GM13977 (cell line): ENCODE data around the gene DLG2.
"Not testable (repeated sequence)": the region's sequence is repeated elsewhere in the genome, so short reads cannot be mapped to it uniquely, and the experiment has no call there.

Source experiments
- DNase-seq: peaks from one replicate; pipeline ENCODE4 v3.0.0; 2012; ENCODE audit warnings: low spot score
- in situ Hi-C: fragments of 300-500 bp; cut with MboI; formaldehyde crosslinking; loops from one replicate; pipeline ENCODE4 v1.12.0; 2022; ENCODE audit warnings: low sequenced_read_pairs, low pct_unique_long_range_greater_than_20kb, mixed read lengths, inconsistent platforms; ENCODE audit not compliant: unreplicated experiment
- TF ChIP-seq, protein P1 (sequence below): IDR thresholded peaks from 2 replicates; pipeline ENCODE4 v1.5.1; 2012; ENCODE audit warnings: mild to moderate bottlenecking, control low read depth; ENCODE audit not compliant: insufficient read depth; ENCODE audit errors: extremely low read depth, missing control alignments

Gene DLG2

GRCh38 chr11:84847842-84848241, 779.3 kb downstream of the DLG2 start:
- DNase-seq, result no peak
- in situ Hi-C loops, result no loop called here
- TF ChIP-seq, protein P1, sequence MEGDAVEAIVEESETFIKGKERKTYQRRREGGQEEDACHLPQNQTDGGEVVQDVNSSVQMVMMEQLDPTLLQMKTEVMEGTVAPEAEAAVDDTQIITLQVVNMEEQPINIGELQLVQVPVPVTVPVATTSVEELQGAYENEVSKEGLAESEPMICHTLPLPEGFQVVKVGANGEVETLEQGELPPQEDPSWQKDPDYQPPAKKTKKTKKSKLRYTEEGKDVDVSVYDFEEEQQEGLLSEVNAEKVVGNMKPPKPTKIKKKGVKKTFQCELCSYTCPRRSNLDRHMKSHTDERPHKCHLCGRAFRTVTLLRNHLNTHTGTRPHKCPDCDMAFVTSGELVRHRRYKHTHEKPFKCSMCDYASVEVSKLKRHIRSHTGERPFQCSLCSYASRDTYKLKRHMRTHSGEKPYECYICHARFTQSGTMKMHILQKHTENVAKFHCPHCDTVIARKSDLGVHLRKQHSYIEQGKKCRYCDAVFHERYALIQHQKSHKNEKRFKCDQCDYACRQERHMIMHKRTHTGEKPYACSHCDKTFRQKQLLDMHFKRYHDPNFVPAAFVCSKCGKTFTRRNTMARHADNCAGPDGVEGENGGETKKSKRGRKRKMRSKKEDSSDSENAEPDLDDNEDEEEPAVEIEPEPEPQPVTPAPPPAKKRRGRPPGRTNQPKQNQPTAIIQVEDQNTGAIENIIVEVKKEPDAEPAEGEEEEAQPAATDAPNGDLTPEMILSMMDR, result no peak

GRCh38 chr11:84840201-84840600, 786.9 kb downstream of the DLG2 start:
- DNase-seq, in situ Hi-C loops: not testable (repeated sequence)

- TF ChIP-seq, protein P1, result no peak
- in situ Hi-C loops, result no loop called here
- no peak for DNase-seq
Observed at GRCh38 chr11:84837402-84838069, 789.6 kb downstream of the DLG2 start.

DNA sequence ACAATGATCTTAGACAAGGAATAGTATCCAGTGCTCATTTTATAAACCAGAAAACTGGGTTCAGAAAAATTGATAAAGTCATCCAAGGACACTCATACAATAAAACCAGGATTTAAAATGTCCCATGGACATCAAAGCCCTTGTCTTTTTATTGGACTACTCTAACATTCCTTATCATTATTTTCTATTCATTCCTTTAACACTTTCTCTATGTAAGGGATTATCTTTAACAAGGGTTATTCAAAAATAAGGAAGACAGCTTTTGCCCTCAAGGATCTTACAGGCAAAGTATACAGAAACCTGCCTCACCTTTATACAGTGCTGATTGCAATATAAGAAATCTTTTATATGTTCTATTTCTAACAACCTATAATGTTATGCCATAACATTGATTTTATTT, 790.8 kb downstream of the DLG2 start:
- in situ Hi-C loops, result no loop called here
- TF ChIP-seq, protein P1, result no peak
- no peak for DNase-seq

DNA sequence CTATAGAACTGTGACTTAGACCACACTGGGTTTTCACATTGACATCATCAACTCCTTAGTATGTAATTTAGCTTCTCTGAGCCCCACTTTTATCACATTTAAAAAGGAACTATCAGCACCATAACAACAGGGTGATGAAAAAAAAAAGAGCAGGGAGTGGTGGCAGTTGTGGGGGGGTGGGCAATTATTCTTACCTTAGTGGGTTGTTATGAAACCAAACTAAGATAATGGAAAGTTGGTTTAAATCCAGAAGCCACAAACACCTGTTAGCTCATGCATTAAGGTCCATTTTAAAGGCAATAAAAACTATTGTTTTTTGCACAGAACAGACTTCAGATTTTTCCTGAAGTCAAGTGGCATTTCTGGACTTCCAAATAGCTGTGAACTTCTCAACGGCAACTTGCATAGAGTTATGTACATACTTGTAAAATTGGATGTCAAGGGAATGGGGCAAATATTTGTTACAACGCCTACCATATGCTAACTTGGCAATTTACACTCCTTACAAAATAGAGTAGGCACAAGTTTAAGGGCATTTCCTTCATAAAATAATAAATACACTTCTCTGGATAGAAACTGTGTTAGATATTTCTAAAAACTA, 793.6 kb downstream of the DLG2 start:
- DNase-seq, result no peak
- in situ Hi-C loops, result no loop called here
- TF ChIP-seq, protein P1, result no peak

DNA sequence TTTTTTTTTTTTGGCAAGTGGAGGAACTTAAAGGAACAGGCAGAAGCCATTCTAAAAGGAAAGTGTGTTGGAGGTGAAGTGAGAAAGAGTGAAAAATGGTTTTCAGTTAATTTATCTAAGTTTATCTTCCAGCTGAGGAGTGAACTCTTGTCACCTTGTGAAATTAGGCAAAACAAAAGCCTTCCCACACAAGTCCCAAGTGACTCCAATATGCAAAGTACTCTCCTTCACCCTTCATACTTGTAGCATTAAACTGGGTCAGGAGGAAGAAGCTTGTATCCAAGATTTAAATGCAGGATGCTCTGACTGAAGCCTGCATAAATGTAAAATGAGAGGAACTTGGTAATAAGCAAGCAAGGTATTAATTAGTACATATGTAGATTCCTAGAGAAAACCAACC, 796.8 kb downstream of the DLG2 start:
- in situ Hi-C loops, result no loop called here
- TF ChIP-seq, protein P1, result no peak
- no peak for DNase-seq

DNA sequence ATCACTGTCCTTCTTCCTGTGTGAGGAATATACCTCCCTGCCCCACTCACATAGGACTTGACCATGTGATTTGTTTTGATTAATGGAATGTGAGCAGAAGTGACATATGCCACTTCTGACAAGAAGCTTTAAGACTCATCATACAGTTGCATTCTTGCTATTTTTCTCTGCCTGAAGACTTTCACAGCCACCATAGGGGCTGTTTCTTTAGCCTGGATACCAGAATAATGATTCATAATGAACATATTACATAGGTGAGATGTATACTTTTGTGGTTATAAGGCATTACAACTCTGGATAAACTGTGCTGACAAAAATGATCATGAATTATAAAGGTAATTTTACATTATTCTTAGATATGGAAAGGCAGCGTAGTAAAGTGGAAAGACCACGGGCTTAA, 798.0 kb downstream of the DLG2 start:
- DNase-seq, result no peak
- in situ Hi-C loops, result no loop called here
- TF ChIP-seq, protein P1, result no peak
